Stimulated activated CD8-positive, alpha-beta memory T cell treated with anti-CD3 and anti-CD28 coated beads, Interleukin-12 subunit alpha, Interleukin-12 subunit beta, amount 100 ng/mL, for 1 hour (primary cell): ENCODE data around the gene HSD17B7.
"Not testable (repeated sequence)": the region's sequence is repeated elsewhere in the genome, so short reads cannot be mapped to it uniquely, and the experiment has no call there.

Source experiments
- DNase-seq: peaks from one replicate; pipeline ENCODE4 v3.0.0-alpha.2; 2020; ENCODE audit warnings: low read depth

Gene HSD17B7

GRCh38 chr1:162812357-162812756, 21.9 kb downstream of the HSD17B7 start:
- not testable (repeated sequence) for DNase-seq

DNA sequence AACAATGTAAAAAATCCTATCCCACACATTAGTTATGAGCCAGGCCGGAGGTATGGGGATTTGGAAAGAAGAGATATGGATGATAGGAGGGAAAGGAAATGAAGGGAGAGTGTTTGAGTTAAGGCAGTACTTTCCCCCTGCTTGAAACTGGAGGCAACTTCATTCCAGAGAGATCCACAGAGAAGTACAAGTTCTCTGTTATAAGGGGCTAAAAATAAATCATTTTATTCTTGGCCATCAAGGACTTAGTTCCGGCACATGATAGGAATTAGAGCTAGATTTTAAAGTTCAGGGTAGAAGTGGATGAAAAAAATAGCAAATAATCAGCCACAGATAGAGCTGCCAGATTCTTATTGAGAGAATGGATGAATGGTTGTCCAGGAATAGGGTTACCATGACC, 27.6 kb downstream of the HSD17B7 start:
- not testable (repeated sequence) for DNase-seq

DNA sequence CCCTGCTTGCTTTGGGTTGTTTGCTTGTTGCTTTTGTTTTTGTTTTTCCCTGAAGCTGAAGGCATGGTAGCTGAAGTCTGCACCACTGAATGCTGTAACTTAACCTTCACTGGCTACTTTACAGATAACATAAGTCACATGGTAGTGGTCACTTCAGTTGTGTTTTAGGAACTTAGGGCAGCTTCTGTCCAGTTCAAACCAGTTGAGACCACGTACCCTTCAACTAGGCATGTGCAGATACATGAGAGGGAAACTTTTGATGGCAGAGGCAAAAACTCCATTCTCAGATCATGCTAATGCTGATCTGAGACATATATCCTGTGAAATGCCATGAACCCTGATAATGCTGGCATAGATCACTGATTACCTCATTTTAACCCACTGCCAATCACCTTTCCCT, 28.2 kb downstream of the HSD17B7 start:
- not testable (repeated sequence) for DNase-seq

DNA sequence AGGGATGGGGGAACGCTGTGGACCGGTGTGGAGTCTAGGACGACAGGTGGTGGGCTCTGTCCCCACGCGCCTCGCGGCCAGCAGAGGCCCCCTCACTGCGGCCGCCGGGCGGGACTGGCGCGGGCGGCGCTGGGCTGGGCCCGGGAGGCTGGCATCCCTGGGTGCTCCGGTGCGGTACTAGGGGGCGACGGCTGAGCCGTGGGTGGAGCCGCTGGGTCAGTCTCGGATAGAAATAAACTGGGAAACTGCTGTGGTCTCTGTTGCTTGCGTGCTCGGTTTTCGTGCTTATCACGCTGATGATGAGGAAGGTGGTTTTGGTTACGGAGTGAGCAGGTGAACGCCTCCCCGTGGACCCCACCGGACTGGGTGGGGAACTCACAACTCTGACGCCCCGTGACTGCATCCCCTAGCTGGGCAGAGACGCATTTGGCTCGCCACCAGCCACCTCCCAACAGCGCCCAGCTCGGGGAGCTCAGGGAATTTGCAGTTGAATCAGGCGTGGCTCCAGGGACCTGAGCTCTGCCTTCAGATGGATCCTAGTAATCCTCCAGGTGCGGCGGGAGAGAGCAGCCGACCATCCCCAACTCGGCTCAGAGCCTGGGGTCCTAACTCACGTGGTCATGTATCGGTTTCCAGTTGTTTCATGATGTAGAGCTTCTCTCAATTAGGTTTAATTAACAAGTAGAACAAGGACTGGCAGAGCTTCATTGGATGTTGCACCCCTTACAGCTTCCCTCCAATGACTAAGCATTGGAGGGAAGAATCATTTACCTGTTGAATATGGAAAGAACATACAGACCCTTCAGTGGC, 32.1 kb downstream of the HSD17B7 start:
- no peak for DNase-seq

DNA sequence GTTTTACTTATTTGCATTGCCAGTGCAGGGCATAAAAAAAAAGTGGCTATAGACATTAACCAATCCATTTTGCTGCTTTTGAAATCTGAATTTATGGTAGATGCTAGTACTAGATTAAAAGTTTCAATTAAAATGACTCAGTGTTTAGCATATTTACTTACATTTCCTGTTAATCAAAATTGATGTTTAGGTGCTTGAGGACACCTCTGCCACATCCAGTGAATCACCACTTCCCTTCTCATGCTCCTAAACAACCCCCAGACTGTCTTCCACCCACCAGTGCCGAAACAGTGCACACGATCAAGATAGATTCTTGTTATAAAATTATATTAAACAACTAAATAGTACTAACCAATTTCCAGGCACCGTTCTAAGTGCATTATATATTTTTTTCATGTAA, 32.7 kb downstream of the HSD17B7 start:
- no peak for DNase-seq

- DNase-seq = no peak
These were observed 33.4 kb downstream of the HSD17B7 start for GRCh38 chr1:162823771-162824525.

- no peak for DNase-seq
These were observed 38.8 kb downstream of the HSD17B7 start for GRCh38 chr1:162829268-162829667.

DNA sequence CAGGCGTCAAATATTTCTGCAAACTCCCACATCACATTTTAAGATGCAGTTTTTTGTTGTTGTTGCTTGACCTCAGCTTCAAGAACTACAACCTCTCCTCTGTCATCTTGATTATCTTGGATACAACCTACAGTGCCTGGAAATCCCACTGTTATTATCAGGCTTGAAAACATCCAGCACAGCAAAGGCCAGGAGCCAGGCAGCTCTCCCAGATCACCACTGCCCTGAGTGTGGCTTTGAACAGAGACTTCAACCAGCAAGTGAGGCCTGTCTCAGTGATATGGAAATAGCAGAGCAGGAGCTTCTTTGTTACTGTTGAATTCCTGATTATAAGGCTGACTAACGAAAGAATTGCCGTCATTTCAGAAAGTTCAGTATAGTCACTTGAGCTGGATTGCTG, 42.0 kb downstream of the HSD17B7 start:
- no peak for DNase-seq

DNA sequence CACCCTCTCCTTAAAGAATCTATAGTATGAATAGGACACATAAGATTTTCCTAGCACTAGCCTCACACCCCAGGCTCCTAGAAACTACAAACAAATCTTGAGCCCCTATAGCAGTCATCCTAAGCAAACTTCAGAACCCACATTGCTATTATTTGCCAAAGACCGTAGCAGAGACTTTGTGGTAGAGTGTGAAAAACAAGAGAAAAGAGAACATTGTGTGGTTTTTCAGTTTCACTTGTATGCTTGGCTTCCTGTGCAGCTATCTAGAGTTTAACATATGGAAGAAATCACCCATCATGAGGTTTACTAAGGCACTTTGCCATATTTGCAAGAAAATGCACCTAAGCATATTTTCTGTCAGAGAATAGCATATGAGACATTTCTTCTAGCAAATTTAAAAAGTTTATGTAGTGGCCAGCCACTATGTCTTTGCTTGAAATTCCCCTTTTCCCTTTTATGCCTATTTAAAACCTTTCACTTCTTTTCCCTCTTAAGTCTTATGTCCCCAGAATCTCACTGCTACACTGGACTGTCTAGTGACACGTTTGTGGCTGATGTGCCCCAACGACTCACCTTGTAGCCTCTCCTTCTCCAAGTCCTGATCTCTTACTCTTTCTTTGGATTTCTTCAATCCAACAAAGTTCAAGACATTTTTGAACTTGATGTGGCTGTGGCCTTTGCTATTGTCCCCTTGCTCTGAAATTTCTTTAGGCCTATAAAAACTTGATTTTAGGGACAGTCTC, 44.8 kb downstream of the HSD17B7 start:
- DNase-seq = no peak

DNA sequence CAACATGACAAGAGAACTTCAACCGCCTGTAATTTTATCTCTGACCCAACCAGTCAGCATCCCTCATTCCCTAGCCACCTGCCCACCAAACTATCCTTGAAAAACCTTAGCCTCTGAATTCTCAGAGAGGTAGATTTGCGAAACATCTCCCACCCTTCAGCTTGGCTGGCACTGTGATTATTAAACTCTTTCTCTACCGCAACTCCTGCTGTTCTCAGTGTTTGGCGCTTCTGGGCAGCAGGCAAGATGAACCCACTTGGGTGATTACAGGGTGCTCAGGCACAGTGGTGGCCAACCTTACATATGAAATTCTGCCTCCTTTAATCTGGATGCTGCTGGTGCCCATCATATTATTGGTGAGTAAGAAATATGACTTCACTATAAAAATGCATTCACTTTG, 48.4 kb downstream of the HSD17B7 start:
- no peak for DNase-seq

- DNase-seq = no peak
These were observed 49.8 kb downstream of the HSD17B7 start for GRCh38 chr1:162840250-162840839.

GRCh38 chr1:162844153-162844552, 53.7 kb downstream of the HSD17B7 start:
- no peak for DNase-seq

- no peak for DNase-seq
These were observed 56.0 kb downstream of the HSD17B7 start for GRCh38 chr1:162846256-162847212.

DNA sequence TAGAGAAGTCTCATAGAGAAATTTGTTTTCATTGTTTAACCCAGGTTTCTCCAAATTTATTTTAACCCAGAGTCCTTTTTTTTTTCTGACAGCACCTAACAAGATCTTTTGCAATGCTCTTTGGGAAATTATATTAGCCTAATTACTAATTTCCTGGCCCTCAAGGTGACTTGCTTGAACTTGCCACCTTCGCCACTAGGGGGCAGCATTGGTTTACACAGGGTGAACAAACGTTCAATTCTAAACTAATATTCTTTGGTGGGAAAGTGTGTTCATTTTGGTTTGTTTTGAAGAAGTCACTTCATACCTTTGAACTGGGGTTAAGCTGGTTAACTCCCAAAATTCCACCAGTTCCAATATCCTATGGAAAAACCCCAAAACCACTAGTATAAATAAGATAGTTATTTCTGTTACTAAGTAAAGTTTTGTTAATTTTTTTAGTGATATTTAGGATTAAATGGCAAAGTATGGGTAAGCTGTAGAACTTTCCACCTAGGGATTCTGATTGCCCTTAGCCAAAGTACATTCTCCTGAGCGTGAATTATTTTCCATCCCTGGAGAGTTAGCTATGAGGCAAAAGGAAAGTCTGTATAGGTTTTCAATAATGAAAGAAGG, 57.4 kb downstream of the HSD17B7 start:
- peak; percentile 77 for DNase-seq

DNA sequence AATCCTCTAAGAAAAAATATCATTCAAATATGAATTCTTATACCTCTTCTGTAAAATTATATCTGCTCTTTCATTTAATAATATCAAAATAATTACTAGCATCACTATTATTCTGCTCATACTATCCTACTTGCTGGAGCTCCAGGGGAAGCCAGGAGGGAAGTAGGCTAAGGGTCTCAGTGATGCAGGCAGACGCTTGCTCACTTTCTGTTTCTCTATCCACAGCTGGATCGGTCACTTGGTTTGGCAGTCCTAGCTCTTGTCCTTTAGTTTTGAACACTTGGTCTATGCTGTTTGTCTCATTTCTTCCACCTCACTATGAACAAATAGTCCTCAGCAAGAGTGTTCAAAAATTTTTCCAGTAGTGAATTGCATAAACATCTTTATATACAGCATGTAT, 59.2 kb downstream of the HSD17B7 start:
- no peak for DNase-seq

DNA sequence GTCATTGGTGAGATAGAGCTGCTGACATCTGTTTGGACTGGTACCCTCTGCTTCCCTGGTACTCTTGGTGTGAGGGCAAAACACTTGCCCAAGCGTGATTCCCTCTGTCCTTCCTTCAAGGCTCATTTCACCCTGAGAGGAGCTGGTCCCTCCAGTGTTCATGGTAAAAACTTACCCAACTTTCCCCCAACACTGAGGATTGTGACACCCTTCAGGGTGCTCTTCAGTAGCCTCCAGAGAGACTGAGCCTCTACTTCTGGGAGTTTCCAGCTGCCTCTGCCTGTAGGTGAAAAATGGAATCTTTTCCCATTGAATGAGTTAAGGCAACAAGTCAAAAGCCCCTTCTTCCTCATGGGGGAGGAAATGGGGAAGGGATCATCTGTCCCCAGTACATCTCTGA, 60.8 kb downstream of the HSD17B7 start:
- DNase-seq = no peak

DNA sequence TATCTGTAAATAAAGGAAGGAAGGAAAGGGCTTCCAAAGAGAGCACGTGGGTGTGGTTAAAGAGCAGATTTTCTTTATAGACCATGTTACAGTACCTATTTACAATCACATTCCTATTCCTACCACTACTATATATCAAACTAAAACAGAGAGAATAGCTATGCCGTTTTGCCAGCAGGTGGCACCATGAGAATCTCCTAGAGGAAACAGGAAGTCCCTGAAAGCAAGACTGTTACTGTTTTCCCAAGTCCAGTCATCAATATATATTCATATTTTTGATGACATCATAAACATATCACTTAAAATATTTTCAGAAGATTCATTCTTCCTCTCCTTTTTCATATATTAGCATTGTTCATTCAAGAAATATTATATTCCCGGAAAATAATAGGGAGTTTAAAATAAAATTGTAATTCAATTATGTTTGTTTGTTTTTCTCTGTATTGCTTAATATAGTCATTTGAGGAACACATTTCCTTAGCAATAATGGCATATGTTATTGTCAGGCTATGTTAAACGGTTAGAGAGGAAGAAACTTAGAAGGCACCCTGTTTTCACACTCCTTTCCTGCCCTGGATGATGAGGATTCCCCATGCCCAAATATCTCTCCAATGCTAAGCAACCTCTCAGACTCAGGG, 63.9 kb downstream of the HSD17B7 start:
- peak; percentile 5 for DNase-seq

GRCh38 chr1:162855461-162856150, 65.1 kb downstream of the HSD17B7 start:
- DNase-seq = no peak

DNA sequence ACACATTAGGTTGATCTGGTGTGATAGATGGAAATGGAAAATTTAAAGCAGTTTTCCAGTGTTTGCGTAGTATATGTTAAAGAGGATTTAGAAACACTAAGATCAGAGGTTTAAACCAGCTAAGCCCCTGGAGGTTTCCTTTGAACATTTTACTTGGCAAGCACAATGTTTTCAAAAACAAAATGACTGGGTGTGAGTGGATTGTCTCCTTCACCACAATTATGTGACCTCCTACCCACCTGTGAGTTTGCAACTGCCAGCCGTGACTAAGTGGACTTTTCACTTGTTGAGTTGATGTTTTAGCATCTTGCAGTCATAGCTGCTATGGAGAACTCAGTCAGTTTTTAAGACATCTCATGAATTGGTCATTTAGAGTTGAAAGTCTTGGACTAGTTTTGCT, 65.8 kb downstream of the HSD17B7 start:
- DNase-seq = no peak

GRCh38 chr1:162857850-162858249, 67.3 kb downstream of the HSD17B7 start:
- no peak for DNase-seq
